ENCODE measurements around the gene SLC24A4.

GRCh38 chr14:92366237-92366636 lies 43.3 kb downstream of the SLC24A4 start:
- TF ChIP-seq CTCF (optimal IDR thresholded peaks at IDR 0.05 in 1 of 3, IDR thresholded peaks at IDR 0.05 in 1 of 3, conservative IDR thresholded peaks at IDR 0.05 in 1 of 3; ENCODE audit: extremely low read depth in 1 of 3, insufficient read depth in 2 of 3, low read length in 3 of 3): no peak
- no peak for TF ChIP-seq EZH2 (IDR thresholded peaks at IDR 0.05; ENCODE audit: low read length)
